ENCODE data around the gene HGF. TPM values are rescaled to one million over a fixed set of nuclear protein-coding genes. Genes with fewer than 3 reads are reported as not detected.
"Not testable (repeated sequence)": the region's sequence is repeated elsewhere in the genome, so short reads cannot be mapped to it uniquely, and the experiment has no call there.

Gene HGF
- total RNA-seq (1 to 10 TPM; 1.4 to 5.8 (median 2.9) TPM), polyA plus RNA-seq (1 to 10 TPM; 1.2 to 1.5 TPM)
- long read RNA-seq, donor 1 = 0 reads
- long read RNA-seq, donor 2, partial matches to known transcripts = 0 of 2 reads
- long read RNA-seq, donor 2, other reads (novel, unspliced or antisense) = 0 of 2 reads
- long read RNA-seq, donor 3 = 0 reads

DNA sequence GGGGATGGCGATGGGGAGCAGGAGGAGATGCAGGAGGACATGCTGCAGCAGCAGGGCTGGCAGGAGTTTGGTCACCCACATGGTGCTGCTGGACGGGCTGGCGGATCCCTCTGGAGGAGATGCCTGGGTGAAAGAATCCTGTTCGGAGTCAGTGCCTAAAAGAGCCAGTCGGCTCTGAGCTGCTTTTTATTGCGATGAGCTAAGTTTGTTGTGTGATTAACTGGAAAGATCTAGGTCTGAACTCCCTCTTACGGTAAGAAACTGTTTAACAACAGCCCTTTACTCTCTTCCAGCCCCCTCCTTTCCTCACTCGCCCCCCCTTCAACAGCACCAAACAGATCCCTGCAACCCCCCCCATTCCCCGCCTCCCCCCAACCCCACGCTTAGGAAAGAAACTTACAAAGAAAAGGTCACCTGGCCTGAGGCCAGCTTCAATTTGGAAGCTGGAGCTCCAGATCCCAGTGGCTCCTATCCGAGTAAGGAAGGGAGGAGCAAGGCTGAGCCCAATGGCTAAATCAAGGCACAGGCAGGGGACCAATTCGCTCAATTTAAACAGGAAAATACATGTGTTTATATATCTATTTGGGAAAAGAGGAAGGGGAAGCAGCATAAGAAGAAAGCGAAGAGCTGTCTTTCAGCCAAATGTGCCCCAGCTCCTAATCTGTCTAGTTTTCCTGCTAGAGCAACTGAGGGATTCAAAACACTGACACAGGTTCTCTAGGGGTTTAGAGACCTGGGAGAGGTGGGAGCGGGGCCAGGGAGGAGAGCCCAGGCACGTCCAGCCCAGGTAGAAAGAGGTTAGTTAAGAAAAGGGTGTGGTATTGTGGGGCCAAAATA is at the start of gene HGF:
TSS of gene HGF (minus strand) at position 157 of the 837 bp plus-strand sequence. CDS start at position 81, 76 bp downstream.
- ATAC-seq = peak; percentile 75 to 86 (median 80)
- 19 to 25% methylated on average over 15 of the region's 15 CpGs for WGBS, 2 donors
- no peaks in the 10 kb centered on the region for H3K9me3 ChIP-seq
- H3K4me3 ChIP-seq = peak within 1 kb of the TSS; percentile 14 to 58 (median 52)
- DNase-seq = peak; percentile 39 to 78
- H3K27me3 ChIP-seq = no peaks in the 10 kb centered on the region
- H3K4me1 ChIP-seq = peaks cover 0 to 29% (median 3%) of the 10 kb centered on the region in 9 donors
- H3K36me3 ChIP-seq = no peaks in the 10 kb centered on the region
- TF ChIP-seq, protein P1, sequence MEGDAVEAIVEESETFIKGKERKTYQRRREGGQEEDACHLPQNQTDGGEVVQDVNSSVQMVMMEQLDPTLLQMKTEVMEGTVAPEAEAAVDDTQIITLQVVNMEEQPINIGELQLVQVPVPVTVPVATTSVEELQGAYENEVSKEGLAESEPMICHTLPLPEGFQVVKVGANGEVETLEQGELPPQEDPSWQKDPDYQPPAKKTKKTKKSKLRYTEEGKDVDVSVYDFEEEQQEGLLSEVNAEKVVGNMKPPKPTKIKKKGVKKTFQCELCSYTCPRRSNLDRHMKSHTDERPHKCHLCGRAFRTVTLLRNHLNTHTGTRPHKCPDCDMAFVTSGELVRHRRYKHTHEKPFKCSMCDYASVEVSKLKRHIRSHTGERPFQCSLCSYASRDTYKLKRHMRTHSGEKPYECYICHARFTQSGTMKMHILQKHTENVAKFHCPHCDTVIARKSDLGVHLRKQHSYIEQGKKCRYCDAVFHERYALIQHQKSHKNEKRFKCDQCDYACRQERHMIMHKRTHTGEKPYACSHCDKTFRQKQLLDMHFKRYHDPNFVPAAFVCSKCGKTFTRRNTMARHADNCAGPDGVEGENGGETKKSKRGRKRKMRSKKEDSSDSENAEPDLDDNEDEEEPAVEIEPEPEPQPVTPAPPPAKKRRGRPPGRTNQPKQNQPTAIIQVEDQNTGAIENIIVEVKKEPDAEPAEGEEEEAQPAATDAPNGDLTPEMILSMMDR (IDR thresholded peaks at IDR 0.05) = peak in 5 of 9 donors; percentile 9 to 35 (median 30)
- peak within 1 kb of the TSS in 9 of 10 donors; percentile 42 to 81 (median 64) for H3K27ac ChIP-seq
- intact Hi-C loops (cut with DNase I) = loop anchor here in 1 of 10 donors (10.0 kb wide), 1 partner anchor 275 kb away; no protein-coding TSS in a partner anchor

DNA sequence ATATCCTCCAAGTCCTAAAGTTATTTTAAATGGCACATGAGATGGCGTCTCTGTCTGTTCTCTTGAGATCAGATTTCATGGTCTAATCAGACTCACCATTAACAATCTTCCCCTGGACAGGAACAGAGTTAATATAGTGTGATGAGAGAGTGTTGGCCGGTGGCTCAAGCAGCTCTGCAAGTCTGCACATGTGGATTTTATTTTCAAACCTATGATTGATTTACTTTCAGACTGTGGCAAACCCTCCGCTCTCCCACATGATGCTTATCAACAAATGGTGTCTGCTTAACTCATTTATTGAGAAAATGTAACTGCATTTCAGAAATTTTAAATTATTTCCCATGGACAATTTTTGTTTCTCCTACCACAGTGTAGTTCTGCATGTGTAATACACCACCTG is 46.5 kb upstream of the HGF start:
- WGBS, 2 donors = 39 to 66% methylated on average over 3 of the region's 3 CpGs
- no peak for DNase-seq
- no peak overlapping the region for H3K4me3 ChIP-seq
- TF ChIP-seq, protein P1 (IDR thresholded peaks at IDR 0.05) = no peak
- H3K9me3 ChIP-seq = no peaks in the 10 kb centered on the region
- H3K27ac ChIP-seq = no peak overlapping the region
- no peaks in the 10 kb centered on the region for H3K27me3 ChIP-seq
- no peak for ATAC-seq
- H3K4me1 ChIP-seq = peaks cover 0 to 3% (median 0%) of the 10 kb centered on the region in 9 donors
- no peaks in the 10 kb centered on the region for H3K36me3 ChIP-seq
- intact Hi-C loops (cut with DNase I) = no loop called here

DNA sequence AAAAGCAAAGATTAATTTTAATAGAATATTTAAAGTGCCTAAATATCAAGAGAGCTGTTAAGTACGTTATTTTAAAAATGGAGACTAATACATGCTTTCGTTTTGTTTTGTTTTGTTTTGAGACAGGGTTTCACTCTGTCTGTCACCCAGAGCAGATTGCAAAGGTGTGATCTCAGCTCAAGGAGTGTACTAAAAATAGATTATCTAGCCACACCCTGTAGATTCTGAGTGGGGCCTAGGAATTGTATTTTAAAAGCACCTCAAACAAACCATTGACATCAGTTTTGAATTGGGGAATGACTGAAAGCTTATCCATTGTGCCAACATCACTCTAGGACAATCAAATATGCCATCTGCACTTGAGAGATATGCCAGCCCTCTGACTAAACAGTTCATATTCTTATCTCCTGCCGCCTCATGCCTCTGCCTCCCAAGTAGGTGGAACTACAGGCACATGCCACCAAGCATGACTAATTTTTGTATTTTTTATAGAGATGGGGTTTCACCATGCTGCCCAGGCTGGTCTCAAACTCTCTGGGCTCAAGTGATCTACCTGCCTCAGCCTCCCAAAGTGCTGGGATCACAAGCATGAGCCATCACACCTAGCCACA is 43.1 kb upstream of the HGF start:
- peak in 1 of 8 donors; percentile 31 for ATAC-seq
- H3K36me3 ChIP-seq; H3K4me3 ChIP-seq; H3K27ac ChIP-seq; DNase-seq; H3K9me3 ChIP-seq; intact Hi-C loops (cut with DNase I); H3K27me3 ChIP-seq: not testable (repeated sequence)
- H3K4me1 ChIP-seq = peaks cover 0 to 15% (median 0%) of the 10 kb centered on the region in 9 donors
- WGBS, 2 donors = 60 to 81% methylated on average over 1 to 3 of the region's 3 CpGs

DNA sequence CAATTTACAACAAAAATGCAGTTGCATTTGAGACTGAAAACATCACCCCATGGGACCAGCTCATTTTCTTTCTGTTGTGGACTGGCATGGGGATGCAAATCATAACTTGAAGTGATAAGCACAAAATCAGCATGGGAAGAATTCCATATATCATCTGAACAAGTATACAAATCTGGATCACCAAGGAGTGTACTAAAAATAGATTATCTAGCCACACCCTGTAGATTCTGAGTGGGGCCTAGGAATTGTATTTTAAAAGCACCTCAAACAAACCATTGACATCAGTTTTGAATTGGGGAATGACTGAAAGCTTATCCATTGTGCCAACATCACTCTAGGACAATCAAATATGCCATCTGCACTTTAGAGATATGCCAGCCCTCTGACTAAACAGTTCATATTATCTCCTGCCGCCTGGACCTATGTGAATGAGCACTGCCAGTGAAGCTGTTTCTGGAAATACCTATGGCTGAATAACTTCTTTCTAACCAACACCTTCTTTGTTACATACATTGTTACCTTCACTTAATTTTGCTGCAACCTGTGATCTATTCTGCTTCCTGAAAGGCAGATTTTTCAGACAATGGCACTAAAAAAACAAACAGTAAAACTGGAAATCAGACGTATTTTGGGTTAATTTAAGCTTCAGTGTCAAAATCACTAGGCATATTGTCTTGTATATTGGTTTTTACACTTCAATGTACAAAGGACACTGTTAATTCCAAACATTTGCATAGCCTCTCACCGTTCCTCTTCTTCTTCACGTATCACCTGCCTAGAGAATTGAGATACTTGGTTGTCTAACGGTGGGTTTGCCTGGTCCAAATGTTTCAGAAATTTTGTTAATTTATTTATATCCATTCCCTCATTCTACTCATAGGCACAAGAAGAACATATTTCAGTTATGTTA is 42.4 kb upstream of the HGF start:
- H3K27me3 ChIP-seq = no peaks in the 10 kb centered on the region
- peaks cover 0 to 15% (median 0%) of the 10 kb centered on the region in 9 donors for H3K4me1 ChIP-seq
- H3K4me3 ChIP-seq = no peak overlapping the region
- H3K9me3 ChIP-seq = peaks cover 0 to 6% (median 0%) of the 10 kb centered on the region in 11 donors
- ATAC-seq = no peak
- TF ChIP-seq, protein P1 (IDR thresholded peaks at IDR 0.05) = no peak
- DNase-seq = no peak
- intact Hi-C loops (cut with DNase I) = no loop called here
- 79% methylated on average over 5 of the region's 5 CpGs; no CpG with 5 or more reads in 1 of the 2 donors for WGBS, 2 donors
- no peaks in the 10 kb centered on the region for H3K36me3 ChIP-seq
- no peak overlapping the region for H3K27ac ChIP-seq

Data from heart right ventricle (tissue), 16 donors.